ENCODE data around the gene SLC22A16. TPM values are rescaled to one million over a fixed set of nuclear protein-coding genes. Genes with fewer than 3 reads are reported as not detected.

SLC22A16 gene
- total and polyA plus RNA-seq, 2 donors from 2014 or later = 0.79 TPM; not detected in 1

DNA sequence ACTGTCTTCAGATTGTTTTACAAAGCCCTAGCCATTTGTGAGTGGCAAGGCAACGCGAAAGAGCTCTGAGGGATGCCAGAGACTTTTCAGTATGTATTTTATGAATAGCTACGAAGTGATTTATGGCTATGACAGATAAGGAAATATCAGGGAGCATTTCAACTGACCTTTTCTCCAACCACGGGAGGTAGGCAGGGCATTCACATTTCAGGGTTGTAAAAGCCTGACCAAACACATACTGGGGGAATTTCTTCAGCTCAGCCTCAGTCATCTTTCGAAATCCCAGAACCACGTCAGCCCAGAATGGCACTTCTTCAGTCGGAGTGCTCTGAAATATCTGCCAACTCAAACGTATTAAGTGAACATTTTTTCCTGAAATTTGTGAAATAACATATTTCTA is 71.8 kb downstream of the SLC22A16 start:
- no peaks in the 10 kb centered on the region for H3K4me1 ChIP-seq (ENCODE audit: control insufficient read depth in 2 of 3, insufficient read depth in 2 of 3, low read depth in 1 of 3, low read length in 3 of 3)
- TF ChIP-seq, protein P1, sequence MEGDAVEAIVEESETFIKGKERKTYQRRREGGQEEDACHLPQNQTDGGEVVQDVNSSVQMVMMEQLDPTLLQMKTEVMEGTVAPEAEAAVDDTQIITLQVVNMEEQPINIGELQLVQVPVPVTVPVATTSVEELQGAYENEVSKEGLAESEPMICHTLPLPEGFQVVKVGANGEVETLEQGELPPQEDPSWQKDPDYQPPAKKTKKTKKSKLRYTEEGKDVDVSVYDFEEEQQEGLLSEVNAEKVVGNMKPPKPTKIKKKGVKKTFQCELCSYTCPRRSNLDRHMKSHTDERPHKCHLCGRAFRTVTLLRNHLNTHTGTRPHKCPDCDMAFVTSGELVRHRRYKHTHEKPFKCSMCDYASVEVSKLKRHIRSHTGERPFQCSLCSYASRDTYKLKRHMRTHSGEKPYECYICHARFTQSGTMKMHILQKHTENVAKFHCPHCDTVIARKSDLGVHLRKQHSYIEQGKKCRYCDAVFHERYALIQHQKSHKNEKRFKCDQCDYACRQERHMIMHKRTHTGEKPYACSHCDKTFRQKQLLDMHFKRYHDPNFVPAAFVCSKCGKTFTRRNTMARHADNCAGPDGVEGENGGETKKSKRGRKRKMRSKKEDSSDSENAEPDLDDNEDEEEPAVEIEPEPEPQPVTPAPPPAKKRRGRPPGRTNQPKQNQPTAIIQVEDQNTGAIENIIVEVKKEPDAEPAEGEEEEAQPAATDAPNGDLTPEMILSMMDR (IDR thresholded peaks at IDR 0.05; ENCODE audit: borderline replicate concordance, extremely low read depth, insufficient read depth) = no peak
- DNase-seq (no peak), FAIRE-seq (no peak)
- no peak overlapping the region for H3K9ac ChIP-seq (ENCODE audit: low read length in 3 of 3)
- H3K36me3 ChIP-seq (ENCODE audit: control insufficient read depth in 2 of 3, insufficient read depth in 3 of 3, low read length in 3 of 3) = no peaks in the 10 kb centered on the region
- no peaks in the 10 kb centered on the region for H3K27me3 ChIP-seq (ENCODE audit: control insufficient read depth, insufficient read depth, low read length)
- no peak overlapping the region for H3K4me3 ChIP-seq (ENCODE audit: low read length in 3 of 3)
- no peaks in the 10 kb centered on the region for H3K9me3 ChIP-seq (ENCODE audit: control insufficient read depth in 2 of 3, insufficient read depth in 1 of 3, low read length in 3 of 3)
- intact Hi-C loops (cut with DNase I) = no loop called here
- no peak overlapping the region for H3K27ac ChIP-seq (ENCODE audit: low read depth in 2 of 2, low read length in 2 of 2)

DNA sequence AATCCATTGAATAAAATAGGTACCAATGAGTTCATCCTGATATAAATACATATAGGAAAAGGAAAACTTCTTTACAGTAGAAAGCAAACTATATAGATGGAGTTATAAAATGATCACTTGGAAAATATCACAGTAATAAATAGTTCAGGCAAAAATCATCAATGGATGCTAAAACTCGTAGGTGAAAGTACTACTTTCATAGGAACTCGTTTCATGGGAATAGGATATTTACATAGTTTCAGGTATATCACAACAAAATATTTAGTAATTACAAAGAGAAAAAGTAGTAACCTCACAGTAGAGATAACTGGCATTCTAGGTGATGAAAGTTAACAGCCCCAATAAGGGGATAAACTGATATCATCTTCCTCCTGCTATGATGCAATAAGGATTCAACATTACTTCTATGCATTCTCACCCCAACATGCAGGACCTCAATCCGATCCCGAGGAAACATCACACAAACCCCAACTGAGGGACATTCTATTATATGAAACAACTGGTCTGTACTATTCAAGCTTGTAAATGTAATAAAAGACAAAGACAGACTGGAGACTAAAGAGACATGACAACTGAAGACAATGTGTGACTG is 74.7 kb downstream of the SLC22A16 start:
- H3K27ac ChIP-seq (ENCODE audit: low read depth in 2 of 2, low read length in 2 of 2) = no peak overlapping the region
- DNase-seq = no peak
- FAIRE-seq = no peak
- intact Hi-C loops (cut with DNase I) = no loop called here
- H3K4me1 ChIP-seq (ENCODE audit: control insufficient read depth in 2 of 3, insufficient read depth in 2 of 3, low read depth in 1 of 3, low read length in 3 of 3) = no peaks in the 10 kb centered on the region
- H3K9ac ChIP-seq (ENCODE audit: low read length in 3 of 3) = no peak overlapping the region
- no peaks in the 10 kb centered on the region for H3K9me3 ChIP-seq (ENCODE audit: control insufficient read depth in 2 of 3, insufficient read depth in 1 of 3, low read length in 3 of 3)
- H3K27me3 ChIP-seq (ENCODE audit: control insufficient read depth, insufficient read depth, low read length) = no peaks in the 10 kb centered on the region
- H3K4me3 ChIP-seq (ENCODE audit: low read length in 3 of 3) = no peak overlapping the region
- no peaks in the 10 kb centered on the region for H3K36me3 ChIP-seq (ENCODE audit: control insufficient read depth in 2 of 3, insufficient read depth in 3 of 3, low read length in 3 of 3)
- TF ChIP-seq, protein P1 (IDR thresholded peaks at IDR 0.05; ENCODE audit: borderline replicate concordance, extremely low read depth, insufficient read depth) = no peak

DNA sequence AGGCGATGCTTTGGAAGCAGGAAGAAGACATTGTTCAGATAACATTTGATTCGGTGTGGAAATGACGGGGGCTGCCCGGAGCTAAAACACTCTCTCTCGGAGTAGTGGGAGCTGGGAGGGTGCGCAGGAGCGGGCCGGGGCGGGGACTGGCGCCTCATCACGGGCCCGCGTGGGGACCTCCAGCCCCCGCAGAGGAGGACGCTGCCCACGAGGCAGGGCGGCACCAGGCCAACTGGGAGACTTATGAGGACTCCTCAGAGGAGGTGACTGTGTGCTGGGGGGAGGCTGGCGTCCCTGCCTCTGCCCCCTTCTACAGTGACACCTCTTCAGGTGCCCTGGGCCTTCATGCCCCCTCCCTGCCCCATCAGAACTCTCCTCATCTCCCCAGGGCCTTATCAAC is 76.2 kb downstream of the SLC22A16 start:
- Histone ChIP-seq H3K9ac (ENCODE audit: low read length in 3 of 3) (peak overlapping the region in 1 of 3 donors; percentile 27), H3K36me3 (ENCODE audit: control insufficient read depth in 2 of 3, insufficient read depth in 3 of 3, low read length in 3 of 3) (no peaks in the 10 kb centered on the region), H3K9me3 (ENCODE audit: control insufficient read depth in 2 of 3, insufficient read depth in 1 of 3, low read length in 3 of 3) (no peaks in the 10 kb centered on the region), H3K4me1 (ENCODE audit: control insufficient read depth in 2 of 3, insufficient read depth in 2 of 3, low read depth in 1 of 3, low read length in 3 of 3) (no peaks in the 10 kb centered on the region), H3K27me3 (ENCODE audit: control insufficient read depth, insufficient read depth, low read length) (no peaks in the 10 kb centered on the region), H3K4me3 (ENCODE audit: low read length in 3 of 3) (peak overlapping the region; percentile 17 to 51 (median 24)), H3K27ac (ENCODE audit: low read depth in 2 of 2, low read length in 2 of 2) (no peak overlapping the region)
- TF ChIP-seq, protein P1 (IDR thresholded peaks at IDR 0.05; ENCODE audit: borderline replicate concordance, extremely low read depth, insufficient read depth) = no peak
- FAIRE-seq (no peak), DNase-seq (peak in 1 of 5 donors; percentile 65)
- intact Hi-C loops (cut with DNase I) = no loop called here

Data from kidney (tissue), 14 donors.